Smooth muscle cell (in vitro differentiated cells): ENCODE data around the gene TPGS2. TPM values are rescaled to one million over a fixed set of nuclear protein-coding genes. Genes with fewer than 3 reads are reported as not detected.

Experiments
- DNase-seq: peaks from one replicate; lab custom pipeline; 2025; ENCODE audit not compliant: unreplicated experiment; lab: John Stamatoyannopoulos, UW
- H2AFZ ChIP-seq: fragments of 200-600 bp; sonication (generic); 2 replicates; pipeline ENCODE4 v1.6.0; 2016; ENCODE audit warnings: antibody characterized with exemption, low read depth, mild to moderate bottlenecking
- H3F3A ChIP-seq: fragments of 200-600 bp; sonication (generic); 2 replicates; pipeline ENCODE4 v1.6.0; 2017; ENCODE audit warnings: antibody characterized with exemption, low read depth
- H3K27ac ChIP-seq: fragments of 200-600 bp; sonication (generic); 2 replicates; pipeline ENCODE4 v1.5.1; 2016; ENCODE audit warnings: low read depth, mild to moderate bottlenecking
- H3K27me3 ChIP-seq: fragments of 200-600 bp; sonication (generic); 2 replicates; pipeline ENCODE4 v1.6.1; 2016; ENCODE audit warnings: low read depth, mild to moderate bottlenecking
- H3K36me3 ChIP-seq: fragments of 200-600 bp; sonication (generic); 2 replicates; pipeline ENCODE4 v1.5.1; 2016; ENCODE audit warnings: low read depth
- H3K4me1 ChIP-seq: fragments of 200-600 bp; sonication (generic); 2 replicates; pipeline ENCODE4 v1.5.1; 2016; ENCODE audit warnings: low read depth
- H3K4me2 ChIP-seq: fragments of 200-600 bp; sonication (generic); 2 replicates; pipeline ENCODE4 v1.6.0; 2016; ENCODE audit warnings: mild to moderate bottlenecking
- H3K4me3 ChIP-seq: fragments of 200-600 bp; sonication (generic); 2 replicates; pipeline ENCODE4 v1.5.1; 2016; ENCODE audit warnings: mild to moderate bottlenecking
- H3K79me2 ChIP-seq: fragments of 200-600 bp; sonication (generic); 2 replicates; pipeline ENCODE4 v1.6.0; 2016; ENCODE audit warnings: low read depth, mild to moderate bottlenecking
- H3K9ac ChIP-seq: fragments of 200-600 bp; sonication (generic); 2 replicates; pipeline ENCODE4 v1.6.0; 2016; ENCODE audit warnings: low read depth
- H3K9me3 ChIP-seq: fragments of 200-600 bp; sonication (generic); replicated peaks from 2 replicates; pipeline ENCODE4 v1.5.1; 2016; ENCODE audit warnings: low read depth
- H4K20me1 ChIP-seq: fragments of 200-600 bp; sonication (generic); 2 replicates; pipeline ENCODE4 v1.6.0; 2016; ENCODE audit warnings: low read depth
- WGBS: methylation state at CpG from one replicate; pipeline ENCODE4 v1.1.7; 2016; ENCODE audit warnings: low lambda C conversion rate; 5-methylcytosine and 5-hydroxymethylcytosine counted together
- polyA plus RNA-seq: library from polyadenylated mRNA; unstranded; fragments of >200 nt; fragmentation: Nextera tagmentation; extraction: Ambion mirVana; gene quantifications from 2 replicates; pipeline ENCODE4 v1.2.1, GENCODE V29; 2016
- total RNA-seq: library from RNA; depleted of rRNA; stranded (reverse); fragments of >200 nt; gene quantifications from 2 replicates; pipeline ENCODE4 v1.2.3, GENCODE V29; 2014
- TF ChIP-seq, protein P1 (sequence below): fragments of 200-600 bp; sonication (generic); IDR thresholded peaks from 2 replicates; pipeline ENCODE4 v1.5.1; 2017; ENCODE audit warnings: borderline replicate concordance, mild to moderate bottlenecking, antibody characterized with exemption; ENCODE audit not compliant: insufficient read depth, poor library complexity, severe bottlenecking

The TPGS2 gene
- total and polyA plus RNA-seq, 2 experiments from 2014 or later: 99.2 to 157 TPM

DNA sequence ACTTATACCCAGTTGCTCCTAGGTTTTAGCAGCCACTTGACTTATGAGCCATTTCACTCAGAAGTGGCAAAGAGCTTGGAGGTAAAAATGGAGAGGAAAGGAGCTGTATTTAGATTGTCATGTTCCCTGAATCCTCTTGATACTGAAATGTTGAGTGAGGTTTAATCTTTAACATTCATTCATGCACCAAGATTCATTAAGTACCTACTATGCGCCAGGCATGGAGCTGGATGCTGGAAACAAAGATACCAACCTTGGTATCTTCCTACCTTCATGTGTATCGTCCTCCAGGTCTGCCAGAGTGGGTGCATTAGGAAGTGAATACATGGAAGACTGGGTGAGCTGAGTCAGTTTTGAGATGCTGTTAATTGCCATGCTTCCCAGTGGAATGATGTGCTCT lies 23.7 kb downstream of the TPGS2 start:
- no peak overlapping the region for H3K27ac ChIP-seq
- no peak overlapping the region for H3K9ac ChIP-seq
- H4K20me1 ChIP-seq: peaks cover 13% of the 10 kb centered on the region
- no peaks in the 10 kb centered on the region for H3F3A ChIP-seq
- 100% methylated on average over 2 of the region's 2 CpGs for WGBS
- H3K4me2 ChIP-seq: no peak overlapping the region
- H2AFZ ChIP-seq: no peak overlapping the region
- H3K27me3 ChIP-seq: no peaks in the 10 kb centered on the region
- H3K79me2 ChIP-seq: no peaks in the 10 kb centered on the region
- TF ChIP-seq, protein P1, sequence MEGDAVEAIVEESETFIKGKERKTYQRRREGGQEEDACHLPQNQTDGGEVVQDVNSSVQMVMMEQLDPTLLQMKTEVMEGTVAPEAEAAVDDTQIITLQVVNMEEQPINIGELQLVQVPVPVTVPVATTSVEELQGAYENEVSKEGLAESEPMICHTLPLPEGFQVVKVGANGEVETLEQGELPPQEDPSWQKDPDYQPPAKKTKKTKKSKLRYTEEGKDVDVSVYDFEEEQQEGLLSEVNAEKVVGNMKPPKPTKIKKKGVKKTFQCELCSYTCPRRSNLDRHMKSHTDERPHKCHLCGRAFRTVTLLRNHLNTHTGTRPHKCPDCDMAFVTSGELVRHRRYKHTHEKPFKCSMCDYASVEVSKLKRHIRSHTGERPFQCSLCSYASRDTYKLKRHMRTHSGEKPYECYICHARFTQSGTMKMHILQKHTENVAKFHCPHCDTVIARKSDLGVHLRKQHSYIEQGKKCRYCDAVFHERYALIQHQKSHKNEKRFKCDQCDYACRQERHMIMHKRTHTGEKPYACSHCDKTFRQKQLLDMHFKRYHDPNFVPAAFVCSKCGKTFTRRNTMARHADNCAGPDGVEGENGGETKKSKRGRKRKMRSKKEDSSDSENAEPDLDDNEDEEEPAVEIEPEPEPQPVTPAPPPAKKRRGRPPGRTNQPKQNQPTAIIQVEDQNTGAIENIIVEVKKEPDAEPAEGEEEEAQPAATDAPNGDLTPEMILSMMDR: no peak
- no peak overlapping the region for H3K4me3 ChIP-seq
- no peak for DNase-seq
- peaks cover 16% of the 10 kb centered on the region for H3K36me3 ChIP-seq
- H3K9me3 ChIP-seq: peaks cover 10% of the 10 kb centered on the region
- H3K4me1 ChIP-seq: no peaks in the 10 kb centered on the region

GRCh38 chr18:36798738-36799473 lies 29.9 kb downstream of the TPGS2 start:
- 87% methylated on average over 3 of the region's 3 CpGs for WGBS
- TF ChIP-seq, protein P1: no peak
- DNase-seq: no peak
- peaks cover 12% of the 10 kb centered on the region for H3K4me1 ChIP-seq
- no peak overlapping the region for H3K27ac ChIP-seq
- peaks cover 16% of the 10 kb centered on the region for H3K36me3 ChIP-seq
- no peak overlapping the region for H2AFZ ChIP-seq
- H3F3A ChIP-seq: no peaks in the 10 kb centered on the region
- H3K9ac ChIP-seq: no peak overlapping the region
- no peaks in the 10 kb centered on the region for H3K27me3 ChIP-seq
- H4K20me1 ChIP-seq: no peaks in the 10 kb centered on the region
- no peak overlapping the region for H3K4me2 ChIP-seq
- no peak overlapping the region for H3K4me3 ChIP-seq
- peaks cover 10% of the 10 kb centered on the region for H3K9me3 ChIP-seq
- no peaks in the 10 kb centered on the region for H3K79me2 ChIP-seq

DNA sequence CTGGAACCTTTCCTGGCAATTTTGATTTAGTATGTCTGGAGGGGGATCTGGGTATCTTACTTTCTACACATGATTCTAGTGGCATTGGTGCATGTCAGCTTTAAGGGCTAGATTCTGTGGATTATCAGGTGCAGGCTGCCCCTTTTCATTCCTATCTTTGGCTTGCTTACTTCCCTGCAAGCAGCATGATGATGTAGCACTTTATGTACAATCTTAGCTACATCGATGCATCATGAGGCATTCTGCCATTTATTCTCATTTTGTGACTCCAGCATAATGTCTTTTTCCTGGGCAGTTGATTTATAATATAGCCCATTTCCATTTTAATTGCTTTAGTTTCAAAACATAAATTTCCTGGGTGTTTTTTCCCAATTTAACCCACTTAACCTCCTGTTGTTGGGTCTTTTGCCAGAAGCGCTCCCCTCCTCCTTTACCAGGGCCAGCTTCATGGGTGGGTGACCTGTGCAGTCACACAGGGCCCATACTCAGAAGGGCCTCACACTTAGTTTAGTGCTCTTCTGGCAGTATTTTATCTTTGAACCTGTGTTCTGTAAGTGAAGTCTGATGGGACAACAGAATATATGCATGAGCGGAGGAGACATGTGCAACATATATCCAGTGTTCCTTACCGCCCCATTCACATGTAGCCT lies 36.0 kb downstream of the TPGS2 start:
- H3F3A ChIP-seq: no peaks in the 10 kb centered on the region
- H3K27ac ChIP-seq: no peak overlapping the region
- no peaks in the 10 kb centered on the region for H4K20me1 ChIP-seq
- no peaks in the 10 kb centered on the region for H3K27me3 ChIP-seq
- no peak overlapping the region for H3K4me2 ChIP-seq
- H3K36me3 ChIP-seq: no peaks in the 10 kb centered on the region
- WGBS: 99% methylated on average over 4 of the region's 4 CpGs
- H3K79me2 ChIP-seq: no peaks in the 10 kb centered on the region
- no peak overlapping the region for H2AFZ ChIP-seq
- H3K4me1 ChIP-seq: no peaks in the 10 kb centered on the region
- DNase-seq: no peak
- H3K9me3 ChIP-seq: no peaks in the 10 kb centered on the region
- TF ChIP-seq, protein P1: no peak
- H3K9ac ChIP-seq: no peak overlapping the region
- H3K4me3 ChIP-seq: no peak overlapping the region

GRCh38 chr18:36786686-36787085 lies 42.1 kb downstream of the TPGS2 start:
- Histone ChIP-seq H3F3A (no peaks in the 10 kb centered on the region), H3K36me3 (no peaks in the 10 kb centered on the region), H3K4me3 (no peak overlapping the region), H3K9me3 (no peaks in the 10 kb centered on the region), H4K20me1 (no peaks in the 10 kb centered on the region), H3K27ac (no peak overlapping the region), H3K79me2 (no peaks in the 10 kb centered on the region), H3K9ac (no peak overlapping the region), H3K27me3 (no peaks in the 10 kb centered on the region), H2AFZ (no peak overlapping the region), H3K4me2 (no peak overlapping the region), H3K4me1 (no peaks in the 10 kb centered on the region)
- DNase-seq: no peak
- TF ChIP-seq, protein P1: no peak
- WGBS: 56% methylated on average over 4 of the region's 4 CpGs
